B cell (primary cell): ENCODE results near the gene HOXB1.

ENCODE experiments used
- CTCF ChIP-seq: fragments of 200-600 bp; IDR thresholded peaks from one replicate; pipeline ENCODE4 v1.8.0; 2022; ENCODE audit warnings: antibody characterized with exemption, mild to moderate bottlenecking
- EZH2 ChIP-seq: IDR thresholded peaks from 2 replicates; pipeline ENCODE4 v1.6.1; 2012; ENCODE audit warnings: borderline replicate concordance, low read depth, mild to moderate bottlenecking, moderate library complexity, low read length; ENCODE audit not compliant: insufficient read depth, poor library complexity, severe bottlenecking

- no peak for TF ChIP-seq CTCF
- no peak for TF ChIP-seq EZH2
Observed at GRCh38 chr17:48510761-48511604, 19.8 kb downstream of the HOXB1 start.
